Gastrocnemius medialis (tissue), 4 donors: ENCODE measurements around the gene PEX12. TPM values are rescaled to one million over a fixed set of nuclear protein-coding genes. Genes with fewer than 3 reads are reported as not detected.
A peak's percentile ranks its signal among the peaks of the same experiment; 100 is the strongest.

Source experiments
- ATAC-seq, 2 donors: fragments of 150-250 bp; one replicate each; pipeline ENCODE4 v1.9.1; 2016
- DNase-seq, 2 donors: peaks; one replicate each; pipeline ENCODE4 v3.0.0-alpha.2; 2019
- H3K27ac ChIP-seq, 4 donors: fragments of 200-600 bp; sonication (generic); 1 replicate in 1 of 4; 2 replicates in 3 of 4; pipeline ENCODE4 v1.5.1; 2016 to 2018; ENCODE audit warnings: mild to moderate bottlenecking in 2 of 4, moderate library complexity in 1 of 4
- H3K27me3 ChIP-seq, 3 donors: fragments of 200-600 bp; sonication (generic) in 2 of 3; 1 replicate in 1 of 3; 2 replicates in 2 of 3; pipeline versions ENCODE4 v1.5.1 to v1.6.0; 2016 to 2019; ENCODE audit warnings: mild to moderate bottlenecking in 1 of 3, moderate library complexity in 1 of 3
- H3K36me3 ChIP-seq, 2 donors: fragments of 200-600 bp; sonication (generic) in 1 of 2; one replicate each; pipeline ENCODE4 v1.5.1; 2017 to 2018
- H3K4me1 ChIP-seq, 2 donors: fragments of 200-600 bp; sonication (generic) in 1 of 2; one replicate each; pipeline ENCODE4 v1.5.1; 2016 to 2017; ENCODE audit warnings: mild to moderate bottlenecking in 2 of 2
- H3K4me3 ChIP-seq, 4 donors: fragments of 200-600 bp; sonication (generic) in 3 of 4; 1 replicate in 1 of 4; 2 replicates in 3 of 4; pipeline ENCODE4 v1.5.1; 2016 to 2019; ENCODE audit warnings: mild to moderate bottlenecking in 2 of 4
- H3K9me3 ChIP-seq, 3 donors: fragments of 200-600 bp; sonication (generic) in 2 of 3; 1 replicate in 1 of 3; 2 replicates in 2 of 3; pipeline ENCODE4 v1.5.1; 2016 to 2019
- CTCF ChIP-seq, 5 experiments: fragments of 450-650 bp in 3 of 5; fragments of 200-600 bp in 2 of 5; sonication (generic) in 2 of 5; IDR thresholded peaks in 4 of 5; conservative IDR thresholded peaks in 1 of 5; 1 replicate in 4 of 5; 2 replicates in 1 of 5; pipeline ENCODE4 v1.5.1; 2016 to 2019; ENCODE audit warnings: antibody characterized with exemption in 5 of 5, mild to moderate bottlenecking in 3 of 5, moderate library complexity in 3 of 5
- POLR2A ChIP-seq, 2 donors: fragments of 450-650 bp; IDR thresholded peaks; one replicate each; pipeline ENCODE4 v1.6.1; 2017; ENCODE audit warnings: antibody characterized with exemption in 2 of 2, mild to moderate bottlenecking in 2 of 2, moderate library complexity in 2 of 2
- in situ Hi-C, 4 donors: fragments of 200-750 bp; cut with MboI; loops; one replicate each; pipeline versions ENCODE4 v1.15.0 to v1.8.0; 2017; ENCODE audit warnings: low sequenced_read_pairs in 4 of 4
- intact Hi-C: fragments of 100-400 bp; cut with DNase I; formaldehyde crosslinking; loops from one replicate; pipeline ENCODE4 v1.15.1; 2023; ENCODE audit warnings: low total_unique reads
- total RNA-seq, 4 donors: library from RNA; depleted of rRNA; stranded (reverse); fragments of >200 nt; gene quantifications; one replicate each; pipeline versions ENCODE4 v1.1.0 to v1.2.3, GENCODE V29; 2016

The PEX12 gene
- total RNA-seq: 10 to 100 TPM in 1 of 4 donors, 1 to 10 TPM in 3; 4.4 to 14.2 (median 6.2) TPM

- H3K4me3 ChIP-seq: peak within 1 kb of the TSS; percentile 68 to 88 (median 80)
- in situ Hi-C loops (loop anchor here in 1 of 4 donors (25.0 kb wide), 1 partner anchor 959 kb away; the partner anchor contains the start of genes GGNBP2, MYO19 and PIGW), intact Hi-C loops (loop anchor here (1.0 to 10.0 kb wide), 4 partner anchors 9 to 614 kb away; partner anchors contain the start of genes AP2B1, CCT6B, TAF15 and ZNF830)
- DNase-seq: peak; percentile 87 to 91
- no peaks in the 10 kb centered on the region for H3K27me3 ChIP-seq
- H3K4me1 ChIP-seq: peaks cover 18 to 24% of the 10 kb centered on the region in 2 donors
- peak; percentile 98 to 100 for ATAC-seq
- H3K36me3 ChIP-seq: peaks cover 0 to 10% of the 10 kb centered on the region in 2 donors
- peak in 1 of 5 experiments; percentile 15 for TF ChIP-seq CTCF (IDR thresholded peaks at IDR 0.05 in 4 of 5, conservative IDR thresholded peaks at IDR 0.05 in 1 of 5)
- TF ChIP-seq POLR2A (IDR thresholded peaks at IDR 0.05): peak; percentile 70 to 84
- no peaks in the 10 kb centered on the region for H3K9me3 ChIP-seq
- peak within 1 kb of the TSS; percentile 85 to 94 (median 90) for H3K27ac ChIP-seq
Measured at GRCh38 chr17:35578197-35578928, at the start of gene PEX12. Gene PEX12 (minus strand): TSS chr17:35578571. CDS start chr17:35578021, 550 bp downstream.

GRCh38 chr17:35627417-35627816 is 49.0 kb upstream of the PEX12 start:
- intact Hi-C loops (no loop called here), in situ Hi-C loops (no loop called here)
- Histone ChIP-seq H3K27ac (no peak overlapping the region), H3K27me3 (no peaks in the 10 kb centered on the region), H3K9me3 (no peaks in the 10 kb centered on the region), H3K36me3 (peaks cover 0 to 66% of the 10 kb centered on the region in 2 donors), H3K4me3 (no peak overlapping the region), H3K4me1 (peaks cover 2 to 4% of the 10 kb centered on the region in 2 donors)
- no peak for TF ChIP-seq POLR2A (IDR thresholded peaks at IDR 0.05)
- no peak for TF ChIP-seq CTCF (IDR thresholded peaks at IDR 0.05 in 4 of 5, conservative IDR thresholded peaks at IDR 0.05 in 1 of 5)
- no peak for ATAC-seq
- no peak for DNase-seq

- peaks cover 0 to 29% of the 10 kb centered on the region in 2 donors for H3K36me3 ChIP-seq
- no peak overlapping the region for H3K4me3 ChIP-seq
- H3K27ac ChIP-seq: peak overlapping the region; percentile 25 to 83 (median 64)
- peaks cover 42 to 43% of the 10 kb centered on the region in 2 donors for H3K4me1 ChIP-seq
- intact Hi-C loops: no loop called here
- in situ Hi-C loops: no loop called here
- no peaks in the 10 kb centered on the region for H3K27me3 ChIP-seq
- no peak for DNase-seq
- H3K9me3 ChIP-seq: no peaks in the 10 kb centered on the region
- peak; percentile 34 to 55 for ATAC-seq
- TF ChIP-seq POLR2A (IDR thresholded peaks at IDR 0.05) (no peak), CTCF (IDR thresholded peaks at IDR 0.05 in 4 of 5, conservative IDR thresholded peaks at IDR 0.05 in 1 of 5) (no peak)
Measured at GRCh38 chr17:35621768-35622167, 43.4 kb upstream of the PEX12 start.

GRCh38 chr17:35618628-35619027 is 40.3 kb upstream of the PEX12 start:
- H3K27ac ChIP-seq: peak overlapping the region; percentile 71 to 83 (median 76)
- in situ Hi-C loops: no loop called here
- intact Hi-C loops: loop anchor here (5.0 kb wide), 1 partner anchor 34 kb away; no protein-coding TSS in a partner anchor
- no peaks in the 10 kb centered on the region for H3K9me3 ChIP-seq
- H3K4me1 ChIP-seq: peaks cover 57 to 72% of the 10 kb centered on the region in 2 donors
- no peak overlapping the region for H3K4me3 ChIP-seq
- H3K36me3 ChIP-seq: no peaks in the 10 kb centered on the region
- TF ChIP-seq POLR2A (IDR thresholded peaks at IDR 0.05): no peak
- no peak for TF ChIP-seq CTCF (IDR thresholded peaks at IDR 0.05 in 4 of 5, conservative IDR thresholded peaks at IDR 0.05 in 1 of 5)
- ATAC-seq: no peak
- no peaks in the 10 kb centered on the region for H3K27me3 ChIP-seq
- no peak for DNase-seq
